ENCODE measurements around the gene CRY1. TPM values are rescaled to one million over a fixed set of nuclear protein-coding genes. Genes with fewer than 3 reads are reported as not detected.

Gene CRY1
- total RNA-seq, 1 donor from 2014 or later: 26.8 TPM

- TF ChIP-seq CTCF (conservative IDR thresholded peaks at IDR 0.05; ENCODE audit: low read depth, low read length): no peak
- no peak overlapping the region for H3K4me3 ChIP-seq (ENCODE audit: low read depth, low read length)
- no peak for DNase-seq (ENCODE audit: low read depth)
Measured at GRCh38 chr12:106975993-106976658, 117.2 kb downstream of the CRY1 start.

GRCh38 chr12:106975098-106975497 lies 118.3 kb downstream of the CRY1 start:
- TF ChIP-seq CTCF (conservative IDR thresholded peaks at IDR 0.05; ENCODE audit: low read depth, low read length): no peak
- DNase-seq (ENCODE audit: low read depth): no peak
- H3K4me3 ChIP-seq (ENCODE audit: low read depth, low read length): no peak overlapping the region

GRCh38 chr12:106974511-106974910 lies 118.8 kb downstream of the CRY1 start:
- H3K4me3 ChIP-seq (ENCODE audit: low read depth, low read length): no peak overlapping the region
- TF ChIP-seq CTCF (conservative IDR thresholded peaks at IDR 0.05; ENCODE audit: low read depth, low read length): no peak
- DNase-seq (ENCODE audit: low read depth): peak; percentile 64

GRCh38 chr12:106973545-106973944 lies 119.8 kb downstream of the CRY1 start:
- no peak for TF ChIP-seq CTCF (conservative IDR thresholded peaks at IDR 0.05; ENCODE audit: low read depth, low read length)
- DNase-seq (ENCODE audit: low read depth): no peak
- no peak overlapping the region for H3K4me3 ChIP-seq (ENCODE audit: low read depth, low read length)

- H3K4me3 ChIP-seq (ENCODE audit: low read depth, low read length): no peak overlapping the region
- TF ChIP-seq CTCF (conservative IDR thresholded peaks at IDR 0.05; ENCODE audit: low read depth, low read length): no peak
- DNase-seq (ENCODE audit: low read depth): no peak
Measured at GRCh38 chr12:106971065-106971464, 122.3 kb downstream of the CRY1 start.

GRCh38 chr12:106964526-106964925 lies 128.8 kb downstream of the CRY1 start:
- H3K4me3 ChIP-seq (ENCODE audit: low read depth, low read length): no peak overlapping the region
- TF ChIP-seq CTCF (conservative IDR thresholded peaks at IDR 0.05; ENCODE audit: low read depth, low read length): no peak
- no peak for DNase-seq (ENCODE audit: low read depth)

GRCh38 chr12:106962286-106962685 lies 131.1 kb downstream of the CRY1 start:
- TF ChIP-seq CTCF (conservative IDR thresholded peaks at IDR 0.05; ENCODE audit: low read depth, low read length): no peak

More at GRCh38 chr12:106962286-106962685, 131.1 kb downstream of the CRY1 start:
- no peak for DNase-seq (ENCODE audit: low read depth)
- H3K4me3 ChIP-seq (ENCODE audit: low read depth, low read length): no peak overlapping the region

All from epithelial cell of proximal tubule (primary cell).